Naive thymus-derived CD8-positive, alpha-beta T cell (primary cell): ENCODE measurements around the gene PCDHGB4. TPM values are rescaled to one million over a fixed set of nuclear protein-coding genes. Genes with fewer than 3 reads are reported as not detected.
A peak's percentile ranks its signal among the peaks of the same experiment; 100 is the strongest.
"Not testable (repeated sequence)": the region's sequence is repeated elsewhere in the genome, so short reads cannot be mapped to it uniquely, and the experiment has no call there.

ENCODE experiments used
- ATAC-seq, 2 donors: fragments of 150-1000 bp; cut with Tn5 transposase in 1 of 2; sonication (Bioruptor Pico), chemical (Tn5 transposase) in 1 of 2; 1 replicate in 1 of 2; 2 replicates in 1 of 2; pipeline ENCODE4 v1.10.0; 2021; ENCODE audit warnings: mild to moderate bottlenecking in 2 of 2, moderate library complexity in 2 of 2
- POLR2A ChIA-PET: fragments of 350-600 bp; sonication (Branson Sonifier 250); formaldehyde crosslinking; loops from one replicate; lab custom pipeline; 2021; ENCODE audit warnings: antibody characterized with exemption; lab: Charles Lee
- DNase-seq, 10 donors: peaks; one replicate each; pipeline versions ENCODE4 v3.0.0 to v3.0.0-alpha.2; 2020 to 2022
- H3K27ac Mint-ChIP-seq, 10 donors: one replicate each; pipeline ENCODE4 v1.8.0; 2020 to 2022; ENCODE audit warnings: mild to moderate bottlenecking in 10 of 10, mixed read lengths in 10 of 10, moderate library complexity in 4 of 10, inconsistent platforms in 1 of 10
- H3K27me3 Mint-ChIP-seq, 5 donors: one replicate each; pipeline ENCODE4 v1.8.0; 2021 to 2022; ENCODE audit warnings: mixed read lengths in 5 of 5
- H3K36me3 Mint-ChIP-seq, 3 donors: one replicate each; pipeline ENCODE4 v1.8.0; 2020 to 2022; ENCODE audit warnings: mixed read lengths in 3 of 3, mild to moderate bottlenecking in 2 of 3, inconsistent platforms in 1 of 3
- H3K4me1 Mint-ChIP-seq, 4 donors: one replicate each; pipeline ENCODE4 v1.8.0; 2021 to 2022; ENCODE audit warnings: mixed read lengths in 4 of 4
- H3K4me3 Mint-ChIP-seq, 10 donors: one replicate each; pipeline ENCODE4 v1.8.0; 2020 to 2022; ENCODE audit warnings: mild to moderate bottlenecking in 10 of 10, mixed read lengths in 10 of 10, moderate library complexity in 6 of 10, inconsistent platforms in 1 of 10
- H3K9me3 Mint-ChIP-seq, 9 donors: one replicate each; pipeline ENCODE4 v1.8.0; 2020 to 2022; ENCODE audit warnings: mixed read lengths in 9 of 9, mild to moderate bottlenecking in 3 of 9, inconsistent platforms in 1 of 9, moderate library complexity in 1 of 9
- polyA plus RNA-seq, 3 donors: library from polyadenylated mRNA; unstranded; fragments of 300-500 nt; fragmentation: Illumina TruSeq; gene quantifications; one replicate each; pipeline ENCODE4 v1.2.3, GENCODE V29; 2021
- total RNA-seq, 8 experiments: library from RNA in 2 of 8; stranded (reverse) in 2 of 8; gene quantifications; one replicate each; pipeline ENCODE4 v1.2.3 and lab custom pipeline; 2021 to 2026

Gene PCDHGB4
- total and polyA plus RNA-seq, 5 experiments from 2014 or later = 0.13 to 0.25 (median 0.23) TPM; not detected in 2

- ATAC-seq (no peak), DNase-seq (no peak)
- Mint-ChIP-seq H3K27me3 (peaks cover 41 to 87% (median 68%) of the 10 kb centered on the region in 5 donors), H3K4me1 (peaks cover 0 to 2% (median 0%) of the 10 kb centered on the region in 4 donors), H3K9me3 (peaks cover 0 to 83% (median 38%) of the 10 kb centered on the region in 9 donors), H3K36me3 (peaks cover 21 to 51% (median 35%) of the 10 kb centered on the region in 3 donors), H3K27ac (peak within 1 kb of the TSS in 1 of 10 donors; percentile 67), H3K4me3 (peak within 1 kb of the TSS in 1 of 10 donors; percentile 52)
- POLR2A ChIA-PET = interaction anchor here (0.6 kb wide), 1 partner anchor 497 kb away, joined by 5 read pairs; no protein-coding TSS in a partner anchor
These were observed 5.1 kb downstream of the PCDHGB4 start, which contains the start of gene PCDHGA8 for GRCh38 chr5:141392429-141393198. TSS of gene PCDHGA8 (plus strand) at chr5:141392633. CDS start at chr5:141392814, 181 bp downstream.

- ATAC-seq (no peak), DNase-seq (no peak)
- H3K4me1 Mint-ChIP-seq = peaks cover 0 to 2% (median 0%) of the 10 kb centered on the region in 4 donors
- H3K27me3 Mint-ChIP-seq = peaks cover 39 to 84% (median 66%) of the 10 kb centered on the region in 5 donors
- no peak overlapping the region for H3K4me3 Mint-ChIP-seq
- H3K36me3 Mint-ChIP-seq = peaks cover 20 to 50% (median 35%) of the 10 kb centered on the region in 3 donors
- H3K27ac Mint-ChIP-seq = no peak overlapping the region
- POLR2A ChIA-PET = interaction anchor here (0.6 kb wide), 1 partner anchor 496 kb away, joined by 5 read pairs; no protein-coding TSS in a partner anchor
- H3K9me3 Mint-ChIP-seq = peaks cover 0 to 80% (median 38%) of the 10 kb centered on the region in 9 donors
These were observed 5.8 kb downstream of the PCDHGB4 start for GRCh38 chr5:141393267-141393666.

GRCh38 chr5:141394401-141395187 lies 7.1 kb downstream of the PCDHGB4 start:
- ATAC-seq, H3K4me1 Mint-ChIP-seq, POLR2A ChIA-PET, H3K4me3 Mint-ChIP-seq, DNase-seq: not testable (repeated sequence)
- peak overlapping the region in 1 of 10 donors; percentile 24 for H3K27ac Mint-ChIP-seq
- H3K27me3 Mint-ChIP-seq = peaks cover 40 to 83% (median 67%) of the 10 kb centered on the region in 5 donors
- peaks cover 19 to 49% (median 37%) of the 10 kb centered on the region in 3 donors for H3K36me3 Mint-ChIP-seq
- H3K9me3 Mint-ChIP-seq = peaks cover 0 to 77% (median 37%) of the 10 kb centered on the region in 9 donors

- H3K27me3 Mint-ChIP-seq = peaks cover 38 to 80% (median 58%) of the 10 kb centered on the region in 5 donors
- peak within 1 kb of the TSS in 1 of 10 donors; percentile 79 for H3K27ac Mint-ChIP-seq
- peaks cover 19 to 49% (median 29%) of the 10 kb centered on the region in 3 donors for H3K36me3 Mint-ChIP-seq
These were observed 10.5 kb downstream of the PCDHGB4 start, which contains the start of gene PCDHGB5 for GRCh38 chr5:141397756-141398551. TSS of gene PCDHGB5 (plus strand) at chr5:141397947. CDS start at chr5:141398128, 181 bp downstream.

GRCh38 chr5:141398608-141399007 lies 11.1 kb downstream of the PCDHGB4 start:
- DNase-seq (no peak), ATAC-seq (no peak)
- peaks cover 0 to 71% (median 29%) of the 10 kb centered on the region in 9 donors for H3K9me3 Mint-ChIP-seq
- H3K4me3 Mint-ChIP-seq = no peak overlapping the region
- peaks cover 40 to 80% (median 61%) of the 10 kb centered on the region in 5 donors for H3K27me3 Mint-ChIP-seq
- peak overlapping the region in 1 of 10 donors; percentile 79 for H3K27ac Mint-ChIP-seq
- H3K4me1 Mint-ChIP-seq = no peaks in the 10 kb centered on the region
- H3K36me3 Mint-ChIP-seq = peaks cover 18 to 48% (median 26%) of the 10 kb centered on the region in 3 donors
- POLR2A ChIA-PET = no interaction called here

More at GRCh38 chr5:141397756-141398551, 10.5 kb downstream of the PCDHGB4 start, which contains the start of gene PCDHGB5:
- H3K4me1 Mint-ChIP-seq, POLR2A ChIA-PET: not testable (repeated sequence)
- peak within 1 kb of the TSS; percentile 38 to 67 (median 57) for H3K4me3 Mint-ChIP-seq
- peaks cover 0 to 71% (median 31%) of the 10 kb centered on the region in 9 donors for H3K9me3 Mint-ChIP-seq
- peak in 4 of 10 donors; percentile 18 to 50 (median 34) for DNase-seq
- ATAC-seq = peak; percentile 84 to 85

GRCh38 chr5:141399555-141400258 lies 12.2 kb downstream of the PCDHGB4 start:
- H3K4me3 Mint-ChIP-seq = peak overlapping the region in 3 of 10 donors; percentile 7 to 36 (median 17)
- DNase-seq (no peak), ATAC-seq (no peak)
- peaks cover 42 to 80% (median 63%) of the 10 kb centered on the region in 5 donors for H3K27me3 Mint-ChIP-seq
- POLR2A ChIA-PET = no interaction called here
- peak overlapping the region in 2 of 10 donors; percentile 21 to 33 for H3K27ac Mint-ChIP-seq
- H3K36me3 Mint-ChIP-seq = peaks cover 14 to 50% (median 29%) of the 10 kb centered on the region in 3 donors
- H3K9me3 Mint-ChIP-seq = peaks cover 0 to 72% (median 26%) of the 10 kb centered on the region in 9 donors
- no peaks in the 10 kb centered on the region for H3K4me1 Mint-ChIP-seq

GRCh38 chr5:141402553-141403243 lies 15.2 kb downstream of the PCDHGB4 start, which contains the start of gene PCDHGA9:
TSS of gene PCDHGA9 (plus strand) at chr5:141402778. CDS start at chr5:141402953, 175 bp downstream.
- H3K27ac Mint-ChIP-seq = no peak within 1 kb of the TSS

GRCh38 chr5:141403387-141403786 lies 15.9 kb downstream of the PCDHGB4 start:
- H3K4me1 Mint-ChIP-seq = peaks cover 0 to 2% (median 2%) of the 10 kb centered on the region in 4 donors
- no peak overlapping the region for H3K27ac Mint-ChIP-seq
- DNase-seq (no peak), ATAC-seq (no peak)
- H3K9me3 Mint-ChIP-seq = peaks cover 0 to 80% (median 34%) of the 10 kb centered on the region in 9 donors
- peak overlapping the region in 1 of 10 donors; percentile 7 for H3K4me3 Mint-ChIP-seq
- POLR2A ChIA-PET = no interaction called here
- peaks cover 50 to 91% (median 67%) of the 10 kb centered on the region in 5 donors for H3K27me3 Mint-ChIP-seq
- H3K36me3 Mint-ChIP-seq = peaks cover 7 to 50% (median 25%) of the 10 kb centered on the region in 3 donors

More at GRCh38 chr5:141402553-141403243, 15.2 kb downstream of the PCDHGB4 start, which contains the start of gene PCDHGA9:
- Mint-ChIP-seq H3K36me3 (peaks cover 7 to 45% (median 24%) of the 10 kb centered on the region in 3 donors), H3K9me3 (peaks cover 0 to 73% (median 30%) of the 10 kb centered on the region in 9 donors), H3K27me3 (peaks cover 45 to 84% (median 63%) of the 10 kb centered on the region in 5 donors), H3K4me3 (peak within 1 kb of the TSS; percentile 43 to 77 (median 60)), H3K4me1 (no peaks in the 10 kb centered on the region)
- DNase-seq (no peak), ATAC-seq (no peak)
- POLR2A ChIA-PET = no interaction called here

GRCh38 chr5:141407790-141408505 lies 20.4 kb downstream of the PCDHGB4 start, which contains the start of gene PCDHGB6:
TSS of gene PCDHGB6 (plus strand) at chr5:141408021. CDS start at chr5:141408203, 182 bp downstream.
- Mint-ChIP-seq H3K4me3 (peak within 1 kb of the TSS; percentile 43 to 78 (median 61)), H3K9me3 (peaks cover 0 to 67% (median 41%) of the 10 kb centered on the region in 9 donors), H3K27ac (peak within 1 kb of the TSS in 2 of 10 donors; percentile 9 to 34), H3K36me3 (peaks cover 6 to 49% (median 27%) of the 10 kb centered on the region in 3 donors), H3K27me3 (peaks cover 46 to 78% (median 67%) of the 10 kb centered on the region in 5 donors)
- POLR2A ChIA-PET, H3K4me1 Mint-ChIP-seq: not testable (repeated sequence)
- ATAC-seq (peak; percentile 67 to 71), DNase-seq (peak in 4 of 10 donors; percentile 28 to 38 (median 33))
